ENCODE measurements around the gene ABCC2. TPM values are rescaled to one million over a fixed set of nuclear protein-coding genes. Genes with fewer than 3 reads are reported as not detected.

The ABCC2 gene
- total RNA-seq, 2 experiments from 2014 or later, result 0.38 to 0.59 TPM

DNA sequence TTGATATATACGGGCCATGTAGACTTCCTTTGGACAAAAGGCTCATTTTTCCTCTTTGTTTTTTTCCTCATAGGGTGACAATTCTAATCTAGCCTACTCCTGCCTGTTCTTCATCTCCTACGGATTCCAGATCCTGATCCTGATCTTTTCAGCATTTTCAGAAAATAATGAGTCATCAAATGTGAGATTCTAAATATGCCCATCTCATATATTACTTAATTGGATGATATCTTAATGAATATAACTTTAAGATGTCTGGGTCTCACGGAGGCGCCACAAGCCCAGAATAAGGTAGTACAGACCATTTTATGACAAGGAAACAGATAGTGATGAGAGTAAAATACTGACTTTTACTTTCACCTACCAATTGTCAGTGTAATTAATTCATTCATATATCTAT is 11.4 kb downstream of the ABCC2 start:
- no peak for TF ChIP-seq EZH2phosphoT487 (IDR thresholded peaks at IDR 0.05; ENCODE audit: borderline replicate concordance, low read depth, low read length)
- no peak overlapping the region for H3K27ac ChIP-seq (ENCODE audit: low read depth, low read length, poor library complexity, severe bottlenecking)
- H3K9me2 ChIP-seq (ENCODE audit: insufficient read depth, low read length), result no peaks in the 10 kb centered on the region
- no peaks in the 10 kb centered on the region for H4K20me1 ChIP-seq (ENCODE audit: insufficient read depth, low read length)
- no peak overlapping the region for H3K4me3 ChIP-seq (ENCODE audit: low read depth, low read length, poor library complexity, severe bottlenecking)
- H3K4me2 ChIP-seq (ENCODE audit: low read length), result no peak overlapping the region
- ChIA-PET POLR2A (interaction anchor here (0.6 to 1.4 kb wide), 2 partner anchors 12 to 117 kb away, joined by 4 to 5 read pairs; no protein-coding TSS in a partner anchor), CTCF (ENCODE audit: unreplicated experiment) (interaction anchor here (1.0 kb wide), 1 partner anchor 52 kb away, joined by 3 read pairs; no protein-coding TSS in a partner anchor)
- H3K36me3 ChIP-seq (ENCODE audit: insufficient read depth, low read length), result no peaks in the 10 kb centered on the region
- H3K79me2 ChIP-seq (ENCODE audit: insufficient read depth, low read depth, low read length), result no peaks in the 10 kb centered on the region
- no peak overlapping the region for H2AFZ ChIP-seq (ENCODE audit: low read length)
- DNase-seq (ENCODE audit: low spot score), result no peak
- intact Hi-C loops (cut with micrococcal nuclease; ENCODE audit: unreplicated experiment), result no loop called here
- BruUV-seq (replicated peaks), result no TSS peak
- H3K4me1 ChIP-seq (ENCODE audit: insufficient read depth, low read length, poor library complexity, severe bottlenecking), result no peaks in the 10 kb centered on the region
- H3K9me3 ChIP-seq (ENCODE audit: low read length), result no peaks in the 10 kb centered on the region

DNA sequence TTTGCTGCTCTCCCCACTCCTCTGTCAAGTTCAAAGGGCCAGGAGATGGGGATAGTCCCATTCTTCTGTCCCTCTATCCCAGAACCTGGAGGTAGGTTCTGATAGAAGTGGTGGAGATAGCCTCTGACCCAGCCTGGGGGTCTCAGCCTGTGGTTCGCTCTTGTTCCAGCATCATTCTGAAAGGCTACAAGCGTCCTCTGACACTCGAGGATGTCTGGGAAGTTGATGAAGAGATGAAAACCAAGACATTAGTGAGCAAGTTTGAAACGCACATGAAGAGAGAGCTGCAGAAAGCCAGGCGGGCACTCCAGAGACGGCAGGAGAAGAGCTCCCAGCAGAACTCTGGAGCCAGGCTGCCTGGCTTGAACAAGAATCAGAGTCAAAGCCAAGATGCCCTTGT is 14.5 kb downstream of the ABCC2 start:
- no peaks in the 10 kb centered on the region for H3K9me3 ChIP-seq (ENCODE audit: low read length)
- H3K79me2 ChIP-seq (ENCODE audit: insufficient read depth, low read depth, low read length), result no peaks in the 10 kb centered on the region
- no peaks in the 10 kb centered on the region for H3K36me3 ChIP-seq (ENCODE audit: insufficient read depth, low read length)
- ChIA-PET CTCF (ENCODE audit: unreplicated experiment) (no interaction called here), POLR2A (interaction anchor here (1.9 kb wide), 1 partner anchor 10 kb away, joined by 4 read pairs; no protein-coding TSS in a partner anchor)
- BruUV-seq (replicated peaks), result no TSS peak
- no peak overlapping the region for H3K27ac ChIP-seq (ENCODE audit: low read depth, low read length, poor library complexity, severe bottlenecking)
- H4K20me1 ChIP-seq (ENCODE audit: insufficient read depth, low read length), result no peaks in the 10 kb centered on the region
- no peak overlapping the region for H3K4me2 ChIP-seq (ENCODE audit: low read length)
- H2AFZ ChIP-seq (ENCODE audit: low read length), result no peak overlapping the region
- H3K4me3 ChIP-seq (ENCODE audit: low read depth, low read length, poor library complexity, severe bottlenecking), result no peak overlapping the region
- intact Hi-C loops (cut with micrococcal nuclease; ENCODE audit: unreplicated experiment), result no loop called here
- no peak for DNase-seq (ENCODE audit: low spot score)
- no peak for TF ChIP-seq EZH2phosphoT487 (IDR thresholded peaks at IDR 0.05; ENCODE audit: borderline replicate concordance, low read depth, low read length)
- TF ChIP-seq, protein P1, sequence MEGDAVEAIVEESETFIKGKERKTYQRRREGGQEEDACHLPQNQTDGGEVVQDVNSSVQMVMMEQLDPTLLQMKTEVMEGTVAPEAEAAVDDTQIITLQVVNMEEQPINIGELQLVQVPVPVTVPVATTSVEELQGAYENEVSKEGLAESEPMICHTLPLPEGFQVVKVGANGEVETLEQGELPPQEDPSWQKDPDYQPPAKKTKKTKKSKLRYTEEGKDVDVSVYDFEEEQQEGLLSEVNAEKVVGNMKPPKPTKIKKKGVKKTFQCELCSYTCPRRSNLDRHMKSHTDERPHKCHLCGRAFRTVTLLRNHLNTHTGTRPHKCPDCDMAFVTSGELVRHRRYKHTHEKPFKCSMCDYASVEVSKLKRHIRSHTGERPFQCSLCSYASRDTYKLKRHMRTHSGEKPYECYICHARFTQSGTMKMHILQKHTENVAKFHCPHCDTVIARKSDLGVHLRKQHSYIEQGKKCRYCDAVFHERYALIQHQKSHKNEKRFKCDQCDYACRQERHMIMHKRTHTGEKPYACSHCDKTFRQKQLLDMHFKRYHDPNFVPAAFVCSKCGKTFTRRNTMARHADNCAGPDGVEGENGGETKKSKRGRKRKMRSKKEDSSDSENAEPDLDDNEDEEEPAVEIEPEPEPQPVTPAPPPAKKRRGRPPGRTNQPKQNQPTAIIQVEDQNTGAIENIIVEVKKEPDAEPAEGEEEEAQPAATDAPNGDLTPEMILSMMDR (conservative IDR thresholded peaks at IDR 0.05; ENCODE audit: low read length), result no peak
- no peaks in the 10 kb centered on the region for H3K9me2 ChIP-seq (ENCODE audit: insufficient read depth, low read length)
- no peaks in the 10 kb centered on the region for H3K4me1 ChIP-seq (ENCODE audit: insufficient read depth, low read length, poor library complexity, severe bottlenecking)

DNA sequence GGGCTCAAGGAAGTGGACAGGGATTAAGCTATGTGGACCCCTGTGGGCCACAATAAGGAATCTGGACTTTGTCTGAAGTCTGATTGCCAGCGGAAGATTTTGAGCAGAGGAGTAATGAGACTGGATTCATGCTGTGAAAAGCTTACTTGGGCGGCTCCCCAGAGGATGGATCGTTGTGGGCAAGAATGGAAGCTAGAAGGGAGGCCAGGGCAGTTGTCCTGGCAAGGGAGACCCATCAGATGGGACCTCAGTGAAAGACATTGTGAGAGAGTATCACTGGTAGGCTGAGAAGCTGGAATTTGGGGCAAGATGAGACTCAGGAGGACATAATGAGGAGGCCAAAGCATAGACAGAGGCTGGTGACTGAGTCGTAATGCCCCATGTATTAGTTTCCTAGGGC is 15.6 kb downstream of the ABCC2 start:
- Histone ChIP-seq H2AFZ (ENCODE audit: low read length) (no peak overlapping the region), H3K27ac (ENCODE audit: low read depth, low read length, poor library complexity, severe bottlenecking) (no peak overlapping the region), H3K79me2 (ENCODE audit: insufficient read depth, low read depth, low read length) (no peaks in the 10 kb centered on the region), H3K36me3 (ENCODE audit: insufficient read depth, low read length) (no peaks in the 10 kb centered on the region), H4K20me1 (ENCODE audit: insufficient read depth, low read length) (no peaks in the 10 kb centered on the region), H3K4me1 (ENCODE audit: insufficient read depth, low read length, poor library complexity, severe bottlenecking) (no peaks in the 10 kb centered on the region), H3K4me2 (ENCODE audit: low read length) (no peak overlapping the region), H3K4me3 (ENCODE audit: low read depth, low read length, poor library complexity, severe bottlenecking) (no peak overlapping the region), H3K9me2 (ENCODE audit: insufficient read depth, low read length) (no peaks in the 10 kb centered on the region), H3K9me3 (ENCODE audit: low read length) (no peaks in the 10 kb centered on the region)
- CTCF ChIA-PET (ENCODE audit: unreplicated experiment), result interaction anchor here (0.6 kb wide), 1 partner anchor 272 kb away, joined by 3 read pairs; no protein-coding TSS in a partner anchor
- DNase-seq (ENCODE audit: low spot score), result no peak
- no peak for TF ChIP-seq EZH2phosphoT487 (IDR thresholded peaks at IDR 0.05; ENCODE audit: borderline replicate concordance, low read depth, low read length)
- TF ChIP-seq, protein P1 (conservative IDR thresholded peaks at IDR 0.05; ENCODE audit: low read length), result no peak
- intact Hi-C loops (cut with micrococcal nuclease; ENCODE audit: unreplicated experiment), result no loop called here
- POLR2A ChIA-PET, result interaction anchor here (0.6 to 1.9 kb wide), 4 partner anchors 8 to 260 kb away, joined by 3 to 4 read pairs (median 3); no protein-coding TSS in a partner anchor
- BruUV-seq (replicated peaks), result no TSS peak

All from OCI-LY7 (cell line).